ENCODE data around the gene IQCB1.

Gene IQCB1

GRCh38 chr3:121852256-121852655 lies 17.4 kb upstream of the IQCB1 start:
- Histone ChIP-seq H3K36me3 (ENCODE audit: control insufficient read depth in 5 of 5, insufficient read depth in 5 of 5, low read length in 5 of 5) (no peaks in the 10 kb centered on the region), H3K27ac (ENCODE audit: low read depth, low read length) (no peak overlapping the region), H3K4me3 (ENCODE audit: low read depth in 1 of 5, low read length in 5 of 5) (no peak overlapping the region), H3K9me3 (ENCODE audit: control insufficient read depth in 5 of 5, low read length in 5 of 5) (no peaks in the 10 kb centered on the region), H3K27me3 (ENCODE audit: control insufficient read depth in 5 of 5, insufficient read depth in 4 of 5, low read length in 5 of 5) (no peaks in the 10 kb centered on the region), H3K9ac (ENCODE audit: low read length in 5 of 5) (no peak overlapping the region), H3K4me1 (ENCODE audit: control insufficient read depth in 5 of 5, insufficient read depth in 5 of 5, low read length in 5 of 5) (no peaks in the 10 kb centered on the region)

DNA sequence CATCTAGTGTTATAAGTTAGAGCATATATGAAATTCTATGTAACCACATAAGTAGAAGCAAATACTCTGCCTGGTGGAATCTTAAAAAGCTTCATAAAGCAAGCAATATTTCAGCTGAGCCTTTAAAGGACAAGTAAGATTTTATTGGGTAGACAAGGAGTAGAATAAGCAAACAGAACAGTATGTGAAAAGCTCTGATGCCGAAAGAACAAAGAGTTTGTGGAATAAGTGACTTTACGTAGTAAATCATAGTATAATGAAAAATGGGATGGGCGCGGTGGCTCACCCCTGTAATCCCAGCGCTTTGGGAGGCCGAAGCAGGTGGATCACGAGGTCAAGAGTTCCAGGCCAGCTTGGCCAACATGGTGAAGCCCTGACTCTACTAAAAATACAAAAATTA lies 10.0 kb upstream of the IQCB1 start:
- H3K27me3 ChIP-seq (ENCODE audit: control insufficient read depth in 5 of 5, insufficient read depth in 4 of 5, low read length in 5 of 5), result no peaks in the 10 kb centered on the region
- H3K4me3 ChIP-seq (ENCODE audit: low read depth in 1 of 5, low read length in 5 of 5), result no peak overlapping the region
- peaks cover 0 to 11% (median 0%) of the 10 kb centered on the region in 5 donors for H3K36me3 ChIP-seq (ENCODE audit: control insufficient read depth in 5 of 5, insufficient read depth in 5 of 5, low read length in 5 of 5)
- H3K9me3 ChIP-seq (ENCODE audit: control insufficient read depth in 5 of 5, low read length in 5 of 5), result no peaks in the 10 kb centered on the region
- no peak overlapping the region for H3K27ac ChIP-seq (ENCODE audit: low read depth, low read length)
- no peak overlapping the region for H3K9ac ChIP-seq (ENCODE audit: low read length in 5 of 5)
- no peaks in the 10 kb centered on the region for H3K4me1 ChIP-seq (ENCODE audit: control insufficient read depth in 5 of 5, insufficient read depth in 5 of 5, low read length in 5 of 5)

GRCh38 chr3:121839962-121840361 lies 5.1 kb upstream of the IQCB1 start:
- no peaks in the 10 kb centered on the region for H3K27me3 ChIP-seq (ENCODE audit: control insufficient read depth in 5 of 5, insufficient read depth in 4 of 5, low read length in 5 of 5)
- H3K4me3 ChIP-seq (ENCODE audit: low read depth in 1 of 5, low read length in 5 of 5), result no peak overlapping the region
- peaks cover 0 to 10% (median 6%) of the 10 kb centered on the region in 5 donors for H3K4me1 ChIP-seq (ENCODE audit: control insufficient read depth in 5 of 5, insufficient read depth in 5 of 5, low read length in 5 of 5)
- no peak overlapping the region for H3K27ac ChIP-seq (ENCODE audit: low read depth, low read length)
- no peak overlapping the region for H3K9ac ChIP-seq (ENCODE audit: low read length in 5 of 5)
- H3K9me3 ChIP-seq (ENCODE audit: control insufficient read depth in 5 of 5, low read length in 5 of 5), result no peaks in the 10 kb centered on the region
- peaks cover 0 to 3% (median 0%) of the 10 kb centered on the region in 5 donors for H3K36me3 ChIP-seq (ENCODE audit: control insufficient read depth in 5 of 5, insufficient read depth in 5 of 5, low read length in 5 of 5)

DNA sequence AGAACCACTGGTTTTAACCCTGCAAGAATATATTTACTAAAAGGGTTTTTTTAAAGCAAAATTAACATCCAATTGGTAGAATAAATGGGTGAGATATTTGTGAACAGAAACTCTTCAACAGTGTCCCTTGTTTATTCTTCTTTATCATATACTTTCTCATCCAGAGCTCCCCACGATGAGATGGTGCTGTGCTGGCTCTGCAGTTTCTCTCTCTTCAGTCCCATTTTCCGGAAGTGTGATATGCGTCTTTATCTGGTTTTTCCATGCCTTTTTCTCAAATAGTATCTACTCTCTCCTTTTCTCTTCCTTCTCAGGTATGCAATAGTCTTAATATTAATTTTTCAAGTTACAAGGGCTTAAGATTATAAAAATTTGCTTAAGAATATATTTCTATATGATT lies 1.6 kb upstream of the IQCB1 start:
- H3K9me3 ChIP-seq (ENCODE audit: control insufficient read depth in 5 of 5, low read length in 5 of 5), result no peaks in the 10 kb centered on the region
- peaks cover 0 to 5% (median under 1%) of the 10 kb centered on the region in 5 donors for H3K36me3 ChIP-seq (ENCODE audit: control insufficient read depth in 5 of 5, insufficient read depth in 5 of 5, low read length in 5 of 5)
- H3K27ac ChIP-seq (ENCODE audit: low read depth, low read length), result no peak overlapping the region
- H3K4me3 ChIP-seq (ENCODE audit: low read depth in 1 of 5, low read length in 5 of 5), result peak overlapping the region in 1 of 5 donors; percentile 23
- peaks cover 0 to 23% (median 16%) of the 10 kb centered on the region in 5 donors for H3K4me1 ChIP-seq (ENCODE audit: control insufficient read depth in 5 of 5, insufficient read depth in 5 of 5, low read length in 5 of 5)
- H3K9ac ChIP-seq (ENCODE audit: low read length in 5 of 5), result no peak overlapping the region
- no peaks in the 10 kb centered on the region for H3K27me3 ChIP-seq (ENCODE audit: control insufficient read depth in 5 of 5, insufficient read depth in 4 of 5, low read length in 5 of 5)

- peaks cover 0 to 23% (median 16%) of the 10 kb centered on the region in 5 donors for H3K4me1 ChIP-seq (ENCODE audit: control insufficient read depth in 5 of 5, insufficient read depth in 5 of 5, low read length in 5 of 5)
- H3K36me3 ChIP-seq (ENCODE audit: control insufficient read depth in 5 of 5, insufficient read depth in 5 of 5, low read length in 5 of 5), result peaks cover 0 to 6% (median 2%) of the 10 kb centered on the region in 5 donors
- H3K27me3 ChIP-seq (ENCODE audit: control insufficient read depth in 5 of 5, insufficient read depth in 4 of 5, low read length in 5 of 5), result no peaks in the 10 kb centered on the region
- peak overlapping the region in 2 of 5 donors; percentile 87 to 89 for H3K4me3 ChIP-seq (ENCODE audit: low read depth in 1 of 5, low read length in 5 of 5)
- no peak overlapping the region for H3K27ac ChIP-seq (ENCODE audit: low read depth, low read length)
- peak overlapping the region in 2 of 5 donors; percentile 80 to 97 for H3K9ac ChIP-seq (ENCODE audit: low read length in 5 of 5)
- no peaks in the 10 kb centered on the region for H3K9me3 ChIP-seq (ENCODE audit: control insufficient read depth in 5 of 5, low read length in 5 of 5)
These were observed 1.2 kb upstream of the IQCB1 start for GRCh38 chr3:121836064-121836463.

DNA sequence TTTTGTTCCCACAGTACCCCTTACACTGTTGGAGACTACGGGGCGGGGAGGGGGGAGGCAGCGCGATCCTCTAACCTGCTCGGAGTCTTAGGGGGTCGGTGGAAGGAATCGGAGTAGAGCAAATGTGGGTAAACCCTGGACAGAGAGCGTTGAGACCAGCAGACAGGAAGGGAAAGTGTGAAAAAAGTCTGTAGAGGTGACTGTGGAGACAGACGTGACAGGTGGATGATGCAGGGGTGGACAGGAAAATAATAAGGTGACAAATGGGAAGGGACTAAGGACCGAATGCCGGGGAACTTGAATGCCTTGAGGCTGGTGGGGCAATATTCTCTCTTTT lies 573 bp upstream of the IQCB1 start:
- peak overlapping the region; percentile 87 to 96 (median 92) for H3K4me3 ChIP-seq (ENCODE audit: low read depth in 1 of 5, low read length in 5 of 5)
- peak overlapping the region; percentile 80 to 98 (median 92) for H3K9ac ChIP-seq (ENCODE audit: low read length in 5 of 5)
- H3K27me3 ChIP-seq (ENCODE audit: control insufficient read depth in 5 of 5, insufficient read depth in 4 of 5, low read length in 5 of 5), result no peaks in the 10 kb centered on the region
- peaks cover 0 to 7% (median 2%) of the 10 kb centered on the region in 5 donors for H3K36me3 ChIP-seq (ENCODE audit: control insufficient read depth in 5 of 5, insufficient read depth in 5 of 5, low read length in 5 of 5)
- H3K27ac ChIP-seq (ENCODE audit: low read depth, low read length), result peak overlapping the region; percentile 47
- H3K9me3 ChIP-seq (ENCODE audit: control insufficient read depth in 5 of 5, low read length in 5 of 5), result no peaks in the 10 kb centered on the region
- peaks cover 0 to 23% (median 16%) of the 10 kb centered on the region in 5 donors for H3K4me1 ChIP-seq (ENCODE audit: control insufficient read depth in 5 of 5, insufficient read depth in 5 of 5, low read length in 5 of 5)

GRCh38 chr3:121834157-121834670 lies 646 bp downstream of the IQCB1 start:
- Histone ChIP-seq H3K4me3 (ENCODE audit: low read depth in 1 of 5, low read length in 5 of 5) (peak overlapping the region; percentile 83 to 96 (median 89)), H3K36me3 (ENCODE audit: control insufficient read depth in 5 of 5, insufficient read depth in 5 of 5, low read length in 5 of 5) (peaks cover 0 to 8% (median 2%) of the 10 kb centered on the region in 5 donors), H3K9ac (ENCODE audit: low read length in 5 of 5) (peak overlapping the region; percentile 92 to 98 (median 97)), H3K27ac (ENCODE audit: low read depth, low read length) (peak overlapping the region; percentile 78), H3K4me1 (ENCODE audit: control insufficient read depth in 5 of 5, insufficient read depth in 5 of 5, low read length in 5 of 5) (peaks cover 0 to 23% (median 16%) of the 10 kb centered on the region in 5 donors), H3K27me3 (ENCODE audit: control insufficient read depth in 5 of 5, insufficient read depth in 4 of 5, low read length in 5 of 5) (no peaks in the 10 kb centered on the region), H3K9me3 (ENCODE audit: control insufficient read depth in 5 of 5, low read length in 5 of 5) (no peaks in the 10 kb centered on the region)

- Histone ChIP-seq H3K36me3 (ENCODE audit: control insufficient read depth in 5 of 5, insufficient read depth in 5 of 5, low read length in 5 of 5) (peaks cover 30 to 62% (median 53%) of the 10 kb centered on the region in 5 donors), H3K9me3 (ENCODE audit: control insufficient read depth in 5 of 5, low read length in 5 of 5) (peaks cover 0 to 18% (median 7%) of the 10 kb centered on the region in 5 donors), H3K4me3 (ENCODE audit: low read depth in 1 of 5, low read length in 5 of 5) (no peak overlapping the region), H3K27me3 (ENCODE audit: control insufficient read depth in 5 of 5, insufficient read depth in 4 of 5, low read length in 5 of 5) (no peaks in the 10 kb centered on the region), H3K9ac (ENCODE audit: low read length in 5 of 5) (no peak overlapping the region), H3K27ac (ENCODE audit: low read depth, low read length) (no peak overlapping the region), H3K4me1 (ENCODE audit: control insufficient read depth in 5 of 5, insufficient read depth in 5 of 5, low read length in 5 of 5) (no peaks in the 10 kb centered on the region)
These were observed 11.9 kb downstream of the IQCB1 start for GRCh38 chr3:121822973-121823372.

DNA sequence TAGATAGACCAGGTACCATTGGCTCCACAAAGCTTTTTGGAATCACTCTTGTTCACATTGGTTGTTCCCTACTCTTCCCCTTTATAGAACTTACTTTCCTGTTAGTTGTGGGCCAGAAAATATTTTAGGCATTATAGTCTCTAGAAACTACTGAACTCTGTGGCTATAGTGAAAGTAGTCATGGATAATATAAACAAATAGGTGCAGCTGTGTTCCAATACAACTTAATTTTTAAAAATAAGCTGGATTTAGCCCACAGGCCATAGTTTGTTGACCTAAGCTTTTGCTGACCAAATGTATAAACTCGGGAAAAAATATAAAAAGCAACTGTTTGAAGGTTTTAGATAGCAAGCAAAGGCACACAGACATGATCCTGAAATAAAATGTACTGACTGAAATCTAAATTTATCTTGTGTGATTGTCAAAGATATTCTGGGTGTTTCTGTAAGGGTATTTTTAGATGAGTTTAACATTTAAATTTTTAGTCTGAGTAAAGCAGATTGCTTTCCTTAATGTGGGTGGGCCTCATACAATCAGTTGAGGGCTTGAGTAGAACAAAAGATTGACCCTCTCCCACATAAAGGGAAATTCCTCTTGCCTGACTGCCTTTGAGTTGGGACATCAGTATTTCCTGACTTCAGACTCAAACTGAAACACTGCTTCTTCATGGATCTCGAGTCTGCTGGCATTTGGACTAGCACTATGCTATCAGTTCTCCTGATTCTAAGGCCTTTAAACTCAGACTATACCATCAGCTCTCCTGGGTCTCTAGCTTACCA lies 13.2 kb downstream of the IQCB1 start:
- peaks cover 35 to 55% (median 51%) of the 10 kb centered on the region in 5 donors for H3K36me3 ChIP-seq (ENCODE audit: control insufficient read depth in 5 of 5, insufficient read depth in 5 of 5, low read length in 5 of 5)
- no peaks in the 10 kb centered on the region for H3K27me3 ChIP-seq (ENCODE audit: control insufficient read depth in 5 of 5, insufficient read depth in 4 of 5, low read length in 5 of 5)
- no peak overlapping the region for H3K4me3 ChIP-seq (ENCODE audit: low read depth in 1 of 5, low read length in 5 of 5)
- no peak overlapping the region for H3K9ac ChIP-seq (ENCODE audit: low read length in 5 of 5)
- peaks cover 0 to 18% (median 7%) of the 10 kb centered on the region in 5 donors for H3K9me3 ChIP-seq (ENCODE audit: control insufficient read depth in 5 of 5, low read length in 5 of 5)
- no peaks in the 10 kb centered on the region for H3K4me1 ChIP-seq (ENCODE audit: control insufficient read depth in 5 of 5, insufficient read depth in 5 of 5, low read length in 5 of 5)
- no peak overlapping the region for H3K27ac ChIP-seq (ENCODE audit: low read depth, low read length)

DNA sequence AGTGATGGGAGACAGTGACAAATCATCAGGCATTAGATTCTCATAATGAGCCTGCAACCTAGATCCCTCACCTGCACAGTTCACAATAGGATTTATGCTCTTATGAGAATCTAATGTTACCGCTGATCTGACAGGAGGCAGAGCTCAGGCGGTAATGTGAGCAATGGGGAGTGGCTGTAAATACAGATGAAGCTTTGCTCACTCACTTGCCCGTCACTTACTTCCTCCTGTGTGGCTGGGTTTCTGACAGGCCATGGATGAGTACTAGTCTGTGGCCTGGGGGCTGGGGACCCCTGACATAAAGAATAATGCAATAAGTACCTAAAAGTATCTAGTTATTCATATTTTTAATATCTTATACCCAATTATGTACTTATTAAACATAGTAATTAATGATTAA lies 15.6 kb downstream of the IQCB1 start:
- H3K4me1 ChIP-seq (ENCODE audit: control insufficient read depth in 5 of 5, insufficient read depth in 5 of 5, low read length in 5 of 5), result no peaks in the 10 kb centered on the region
- H3K27ac ChIP-seq (ENCODE audit: low read depth, low read length), result no peak overlapping the region
- H3K9ac ChIP-seq (ENCODE audit: low read length in 5 of 5), result no peak overlapping the region
- H3K27me3 ChIP-seq (ENCODE audit: control insufficient read depth in 5 of 5, insufficient read depth in 4 of 5, low read length in 5 of 5), result no peaks in the 10 kb centered on the region
- H3K36me3 ChIP-seq (ENCODE audit: control insufficient read depth in 5 of 5, insufficient read depth in 5 of 5, low read length in 5 of 5), result peaks cover 19 to 35% (median 32%) of the 10 kb centered on the region in 5 donors
- peaks cover 0 to 18% (median 7%) of the 10 kb centered on the region in 5 donors for H3K9me3 ChIP-seq (ENCODE audit: control insufficient read depth in 5 of 5, low read length in 5 of 5)
- H3K4me3 ChIP-seq (ENCODE audit: low read depth in 1 of 5, low read length in 5 of 5), result no peak overlapping the region
